Measurements from ENCODE around the gene RPL7A. TPM values are rescaled to one million over a fixed set of nuclear protein-coding genes. Genes with fewer than 3 reads are reported as not detected.

The RPL7A gene
- total RNA-seq, 6 experiments from 2014 or later = 2,011 to 2,156 (median 2,046) TPM

DNA sequence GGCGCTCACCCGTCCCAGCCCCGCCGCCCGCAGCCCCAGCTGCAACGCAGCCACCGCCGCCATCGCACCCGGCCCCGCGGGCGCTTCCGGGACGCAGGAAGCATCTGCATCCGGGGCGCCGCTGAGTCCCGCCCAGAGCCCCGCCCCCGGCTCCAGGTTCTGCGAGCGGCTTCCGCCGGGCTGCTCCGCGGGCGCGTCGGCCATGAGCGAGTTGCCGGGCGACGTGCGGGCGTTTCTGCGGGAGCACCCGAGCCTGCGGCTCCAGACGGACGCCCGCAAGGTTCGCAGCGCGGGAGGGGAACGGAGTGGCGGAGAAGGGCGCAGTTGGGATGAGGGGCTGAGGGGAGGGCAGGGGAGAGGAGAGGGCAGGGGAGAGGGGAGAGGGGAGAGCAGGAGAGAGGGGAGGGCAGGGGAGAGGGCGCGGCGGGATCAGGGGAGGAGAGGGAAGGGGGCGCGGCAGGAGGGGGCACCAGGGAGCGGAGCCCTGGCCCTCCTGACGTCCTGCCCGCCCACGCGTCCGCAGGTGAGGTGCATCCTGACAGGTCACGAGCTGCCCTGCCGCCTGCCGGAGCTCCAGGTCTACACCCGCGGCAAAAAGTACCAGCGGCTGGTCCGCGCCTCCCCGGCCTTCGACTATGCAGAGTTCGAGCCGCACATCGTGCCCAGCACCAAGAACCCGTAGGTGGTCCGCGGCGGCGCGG is 8.5 kb downstream of the RPL7A start, which contains the start of the genes SURF1 and SURF2:
Gene SURF1 (minus strand): TSS at position 97 of the 701 bp plus-strand sequence. CDS start 34 bp downstream, at position 63.
Gene SURF2 (plus strand): TSS at position 160 of the 701 bp plus-strand sequence. CDS start 43 bp downstream, at position 203.
- peak within 1 kb of the TSS; percentile 81 for H3K27ac Mint-ChIP-seq
- no peak for TF ChIP-seq CTCF (IDR thresholded peaks at IDR 0.05)
- DNase-seq = peak; percentile 71
- H3K4me3 Mint-ChIP-seq = peak within 1 kb of the TSS; percentile 96
- H3K36me3 Mint-ChIP-seq (ENCODE audit: low read depth) = peaks cover 16% of the 10 kb centered on the region; the same call in 1 of the 2 replicates
- H3K27me3 Mint-ChIP-seq (ENCODE audit: insufficient read depth) = peaks cover 6% of the 10 kb centered on the region
- no peaks in the 10 kb centered on the region for H3K9me3 Mint-ChIP-seq
- peaks cover 28% of the 10 kb centered on the region for H3K4me1 Mint-ChIP-seq (ENCODE audit: low read depth)

GRCh38 chr9:133357656-133358055 is 9.6 kb downstream of the RPL7A start:
- H3K4me3 Mint-ChIP-seq = peak overlapping the region; percentile 84
- H3K4me1 Mint-ChIP-seq (ENCODE audit: low read depth) = peaks cover 28% of the 10 kb centered on the region
- no peaks in the 10 kb centered on the region for H3K9me3 Mint-ChIP-seq
- DNase-seq = no peak
- no peak for TF ChIP-seq CTCF (IDR thresholded peaks at IDR 0.05)
- peaks cover 25% of the 10 kb centered on the region; the same call in 1 of the 2 replicates for H3K36me3 Mint-ChIP-seq (ENCODE audit: low read depth)
- H3K27me3 Mint-ChIP-seq (ENCODE audit: insufficient read depth) = peaks cover 6% of the 10 kb centered on the region
- H3K27ac Mint-ChIP-seq = peak overlapping the region; percentile 13; the same call in 1 of the 2 replicates

- Mint-ChIP-seq H3K27ac (peak overlapping the region; percentile 42; the same call in 1 of the 2 replicates), H3K4me1 (ENCODE audit: low read depth) (peaks cover 26% of the 10 kb centered on the region), H3K27me3 (ENCODE audit: insufficient read depth) (peaks cover 6% of the 10 kb centered on the region), H3K4me3 (no peak overlapping the region), H3K9me3 (no peaks in the 10 kb centered on the region), H3K36me3 (ENCODE audit: low read depth) (peaks cover 34% of the 10 kb centered on the region)
- no peak for DNase-seq
- peak; percentile 56 for TF ChIP-seq CTCF (IDR thresholded peaks at IDR 0.05)
These were observed 11.6 kb downstream of the RPL7A start for GRCh38 chr9:133359399-133360175.

DNA sequence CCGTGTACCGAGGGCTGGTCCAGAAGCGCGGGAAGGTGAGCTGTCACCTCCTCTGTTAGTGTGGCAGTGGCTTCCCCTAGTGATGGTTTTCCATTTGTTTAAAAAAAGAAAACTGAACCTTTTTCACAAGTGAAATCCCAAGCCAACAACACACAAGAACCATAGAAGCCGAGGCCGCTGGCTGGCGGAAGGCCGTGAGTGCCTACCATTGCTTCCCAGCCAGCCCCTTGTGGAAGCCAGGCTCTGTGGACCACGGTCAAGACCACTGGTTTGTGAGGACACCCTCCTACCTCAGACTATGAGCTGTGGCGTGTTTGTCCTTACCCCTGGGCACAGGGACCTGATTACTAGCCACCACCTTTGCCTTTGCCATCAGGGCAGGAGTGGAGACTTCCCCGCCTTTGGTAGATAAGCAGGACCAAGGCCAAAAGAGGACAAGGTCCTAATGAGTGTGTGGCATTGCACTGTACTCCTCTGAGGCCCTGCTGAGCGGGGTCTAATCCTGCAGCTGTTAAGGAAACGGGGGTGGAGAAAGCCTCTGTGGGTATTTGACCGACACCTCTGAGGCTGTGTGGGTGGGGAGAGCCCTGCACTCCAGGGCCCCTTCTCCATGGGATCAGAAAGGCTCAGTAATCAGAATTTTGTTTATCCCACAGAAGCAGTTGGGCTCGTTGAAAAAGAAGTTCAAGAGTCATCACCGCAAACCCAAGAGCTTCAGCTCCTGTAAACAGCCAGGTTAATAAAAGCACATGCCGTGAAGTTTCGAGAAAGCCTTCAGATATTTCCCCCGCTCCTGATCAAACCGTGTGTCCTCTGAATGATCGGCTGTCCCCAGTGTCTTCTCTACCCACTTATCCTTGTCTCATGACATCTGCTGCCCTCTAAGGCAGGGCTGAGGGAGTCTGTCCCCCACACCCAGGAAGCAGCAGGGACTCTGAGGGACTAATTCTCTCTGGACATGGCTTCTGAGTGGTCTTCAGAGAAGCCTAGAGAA is 12.7 kb downstream of the RPL7A start:
- Mint-ChIP-seq H3K36me3 (ENCODE audit: low read depth) (peaks cover 34% of the 10 kb centered on the region), H3K4me1 (ENCODE audit: low read depth) (peaks cover 19% of the 10 kb centered on the region), H3K27me3 (ENCODE audit: insufficient read depth) (peaks cover 6% of the 10 kb centered on the region), H3K27ac (peak overlapping the region; percentile 45), H3K9me3 (no peaks in the 10 kb centered on the region), H3K4me3 (no peak overlapping the region; the same call in 1 of the 2 replicates)
- TF ChIP-seq CTCF (IDR thresholded peaks at IDR 0.05) = no peak
- no peak for DNase-seq

Measured in HFFc6 (cell line).